ENCODE results near the gene TOGARAM2. TPM values are rescaled to one million over a fixed set of nuclear protein-coding genes. Genes with fewer than 3 reads are reported as not detected.

The TOGARAM2 gene
- total RNA-seq, 1 experiment from 2014 or later, result 0.75 TPM

GRCh38 chr2:29074411-29074810 lies 93.3 kb downstream of the TOGARAM2 start, which contains the start of gene PCARE:
TSS of gene PCARE (minus strand) at chr2:29074523. CDS start at chr2:29074261, 262 bp downstream.
- POLR2A ChIA-PET (ENCODE audit: low non-redundant PET), result no interaction called here
- BruUV-seq (replicated peaks), result no TSS peak

GRCh38 chr2:29075894-29076705 lies 95.0 kb downstream of the TOGARAM2 start:
- Histone ChIP-seq H3K4me1 (ENCODE audit: insufficient read depth, low read length, poor library complexity, severe bottlenecking) (no peaks in the 10 kb centered on the region), H3K4me3 (ENCODE audit: low read depth, low read length, poor library complexity, severe bottlenecking) (no peak overlapping the region), H3K36me3 (ENCODE audit: insufficient read depth, low read length, poor library complexity, severe bottlenecking) (no peaks in the 10 kb centered on the region), H3K27ac (ENCODE audit: low read depth, low read length, poor library complexity, severe bottlenecking) (no peak overlapping the region), H3K27me3 (replicated peaks; ENCODE audit: insufficient read depth, low read depth, low read length, poor library complexity) (no peaks in the 10 kb centered on the region), H3K9me3 (ENCODE audit: low read depth, low read length, poor library complexity, severe bottlenecking) (no peaks in the 10 kb centered on the region)
- intact Hi-C loops (cut with micrococcal nuclease; ENCODE audit: unreplicated experiment), result no loop called here
- no peak for DNase-seq (ENCODE audit: low spot score)
- no TSS peak for BruUV-seq (replicated peaks)
- ChIA-PET CTCF (interaction anchor here (0.6 kb wide), 1 partner anchor 1002 kb away, joined by 3 read pairs; no protein-coding TSS in a partner anchor), POLR2A (ENCODE audit: low non-redundant PET) (no interaction called here)
- no peak for TF ChIP-seq CTCF (conservative IDR thresholded peaks at IDR 0.05; ENCODE audit: low read depth, low read length)
- TF ChIP-seq EZH2 (IDR thresholded peaks at IDR 0.05; ENCODE audit: borderline replicate concordance, low read depth, low read length, poor library complexity, severe bottlenecking), result no peak

More at GRCh38 chr2:29074411-29074810, 93.3 kb downstream of the TOGARAM2 start, which contains the start of gene PCARE:
- H3K27ac ChIP-seq (ENCODE audit: low read depth, low read length, poor library complexity, severe bottlenecking), result no peak within 1 kb of the TSS
- DNase-seq (ENCODE audit: low spot score), result no peak
- intact Hi-C loops (cut with micrococcal nuclease; ENCODE audit: unreplicated experiment), result no loop called here
- TF ChIP-seq CTCF (conservative IDR thresholded peaks at IDR 0.05; ENCODE audit: low read depth, low read length), result no peak
- no peak for TF ChIP-seq EZH2 (IDR thresholded peaks at IDR 0.05; ENCODE audit: borderline replicate concordance, low read depth, low read length, poor library complexity, severe bottlenecking)
- H3K4me1 ChIP-seq (ENCODE audit: insufficient read depth, low read length, poor library complexity, severe bottlenecking), result no peaks in the 10 kb centered on the region
- H3K27me3 ChIP-seq (replicated peaks; ENCODE audit: insufficient read depth, low read depth, low read length, poor library complexity), result no peaks in the 10 kb centered on the region
- CTCF ChIA-PET, result no interaction called here
- no peak within 1 kb of the TSS for H3K4me3 ChIP-seq (ENCODE audit: low read depth, low read length, poor library complexity, severe bottlenecking)
- no peaks in the 10 kb centered on the region for H3K9me3 ChIP-seq (ENCODE audit: low read depth, low read length, poor library complexity, severe bottlenecking)
- no peaks in the 10 kb centered on the region for H3K36me3 ChIP-seq (ENCODE audit: insufficient read depth, low read length, poor library complexity, severe bottlenecking)

GRCh38 chr2:29079887-29080286 lies 98.8 kb downstream of the TOGARAM2 start:
- Histone ChIP-seq H3K9me3 (ENCODE audit: low read depth, low read length, poor library complexity, severe bottlenecking) (no peaks in the 10 kb centered on the region), H3K4me3 (ENCODE audit: low read depth, low read length, poor library complexity, severe bottlenecking) (no peak overlapping the region), H3K27ac (ENCODE audit: low read depth, low read length, poor library complexity, severe bottlenecking) (no peak overlapping the region), H3K4me1 (ENCODE audit: insufficient read depth, low read length, poor library complexity, severe bottlenecking) (no peaks in the 10 kb centered on the region), H3K36me3 (ENCODE audit: insufficient read depth, low read length, poor library complexity, severe bottlenecking) (no peaks in the 10 kb centered on the region), H3K27me3 (replicated peaks; ENCODE audit: insufficient read depth, low read depth, low read length, poor library complexity) (no peaks in the 10 kb centered on the region)
- BruUV-seq (replicated peaks), result no TSS peak
- no peak for DNase-seq (ENCODE audit: low spot score)
- intact Hi-C loops (cut with micrococcal nuclease; ENCODE audit: unreplicated experiment), result no loop called here
- ChIA-PET POLR2A (ENCODE audit: low non-redundant PET) (interaction anchor here (0.6 kb wide), 1 partner anchor 31 kb away, joined by 5 read pairs; no protein-coding TSS in a partner anchor), CTCF (no interaction called here)
- TF ChIP-seq CTCF (conservative IDR thresholded peaks at IDR 0.05; ENCODE audit: low read depth, low read length) (no peak), EZH2 (IDR thresholded peaks at IDR 0.05; ENCODE audit: borderline replicate concordance, low read depth, low read length, poor library complexity, severe bottlenecking) (no peak)

Measured in A673 (cell line).